ENCODE measurements around the gene EED.
A peak's percentile ranks its signal among the peaks of the same experiment; 100 is the strongest.

The EED gene, protein sequence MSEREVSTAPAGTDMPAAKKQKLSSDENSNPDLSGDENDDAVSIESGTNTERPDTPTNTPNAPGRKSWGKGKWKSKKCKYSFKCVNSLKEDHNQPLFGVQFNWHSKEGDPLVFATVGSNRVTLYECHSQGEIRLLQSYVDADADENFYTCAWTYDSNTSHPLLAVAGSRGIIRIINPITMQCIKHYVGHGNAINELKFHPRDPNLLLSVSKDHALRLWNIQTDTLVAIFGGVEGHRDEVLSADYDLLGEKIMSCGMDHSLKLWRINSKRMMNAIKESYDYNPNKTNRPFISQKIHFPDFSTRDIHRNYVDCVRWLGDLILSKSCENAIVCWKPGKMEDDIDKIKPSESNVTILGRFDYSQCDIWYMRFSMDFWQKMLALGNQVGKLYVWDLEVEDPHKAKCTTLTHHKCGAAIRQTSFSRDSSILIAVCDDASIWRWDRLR

DNA sequence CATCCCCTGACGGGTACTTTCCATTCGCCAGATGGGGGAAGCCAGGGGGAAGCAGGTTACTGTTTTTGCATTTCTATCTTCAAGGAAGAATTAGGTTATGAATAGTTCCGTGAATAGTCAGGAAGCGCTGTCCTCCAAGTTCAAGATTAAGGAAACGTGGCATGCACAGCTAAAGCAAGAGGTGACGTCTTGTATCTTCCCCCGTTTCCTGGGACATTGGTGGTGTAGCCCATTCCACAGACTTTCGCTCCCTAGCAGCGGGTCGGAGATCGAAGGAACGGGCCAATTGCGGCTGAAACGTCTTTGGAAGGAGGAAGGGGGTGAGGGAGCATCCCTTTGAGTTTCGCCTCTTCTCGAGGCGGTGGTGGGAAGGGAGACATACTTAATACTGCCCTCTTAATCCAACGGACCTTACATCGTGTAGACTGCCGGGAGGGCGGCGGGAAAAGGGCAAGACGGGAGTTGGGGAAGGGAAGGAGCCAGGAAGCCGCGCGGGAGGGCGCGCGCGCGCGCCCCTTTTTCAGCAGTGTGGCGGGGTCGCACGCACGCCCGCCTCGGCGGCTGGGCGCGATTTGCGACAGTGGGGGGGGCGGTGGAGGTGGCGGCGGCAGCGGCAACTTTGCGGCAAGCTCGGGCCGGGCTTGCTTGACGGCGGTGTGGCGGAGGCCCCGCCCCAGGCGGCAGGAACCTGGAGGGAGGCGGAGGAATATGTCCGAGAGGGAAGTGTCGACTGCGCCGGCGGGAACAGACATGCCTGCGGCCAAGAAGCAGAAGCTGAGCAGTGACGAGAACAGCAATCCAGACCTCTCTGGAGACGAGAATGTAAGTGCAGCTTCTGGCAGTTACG is at the start of gene EED:
TSS of gene EED (plus strand) at position 232 of the 847 bp plus-strand sequence. CDS start at position 709, 477 bp downstream.
- peak; percentile 88 for DNase-seq

DNA sequence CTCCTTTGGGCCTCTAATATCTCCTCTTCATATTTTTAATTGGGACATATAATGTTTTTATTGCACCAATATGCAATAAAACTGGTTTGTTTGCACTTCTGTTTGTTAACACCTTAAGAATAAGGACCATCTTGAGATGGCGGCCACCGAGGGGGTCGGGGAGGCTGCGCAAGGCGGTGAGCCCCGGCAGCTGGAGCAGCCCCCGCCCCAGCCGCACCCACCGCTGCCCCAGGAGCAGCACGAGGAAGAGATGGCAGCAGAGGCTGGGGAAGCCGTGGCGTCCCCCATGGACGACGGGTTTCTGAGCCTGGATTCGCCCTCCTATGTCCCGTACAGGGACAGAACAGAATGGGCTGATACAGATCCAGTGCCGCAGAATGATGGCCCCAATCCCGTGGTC is 49.6 kb upstream of the EED start:
- no peak for DNase-seq

DNA sequence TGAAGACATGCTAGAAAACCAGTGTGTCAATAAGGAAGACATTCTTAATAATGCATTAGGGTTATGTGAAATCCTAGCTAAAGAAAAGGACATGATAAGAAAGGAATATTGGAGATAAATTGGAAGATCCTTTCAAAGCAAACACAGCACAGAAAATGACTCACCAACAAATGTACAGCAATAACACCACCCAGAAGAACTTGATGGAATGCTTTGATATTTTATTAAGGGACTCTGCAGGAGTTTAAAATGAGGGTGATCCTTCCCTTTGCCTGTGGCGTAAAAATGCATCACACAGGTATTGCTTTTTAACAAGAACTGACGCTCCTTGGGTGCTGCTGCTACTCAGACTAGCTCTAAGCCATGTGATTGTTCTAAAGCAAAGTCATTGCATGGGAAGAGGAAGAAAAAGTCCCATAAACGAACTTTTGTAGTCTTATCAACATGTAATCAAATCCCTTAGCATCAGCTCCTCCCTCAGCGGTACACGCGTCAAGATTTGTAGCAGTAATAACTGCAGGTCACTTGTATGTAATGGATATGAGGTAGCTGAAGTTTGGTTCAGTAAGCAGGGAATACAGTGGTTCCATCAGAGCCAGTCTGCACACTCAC is 48.4 kb upstream of the EED start:
- no peak for DNase-seq

DNA sequence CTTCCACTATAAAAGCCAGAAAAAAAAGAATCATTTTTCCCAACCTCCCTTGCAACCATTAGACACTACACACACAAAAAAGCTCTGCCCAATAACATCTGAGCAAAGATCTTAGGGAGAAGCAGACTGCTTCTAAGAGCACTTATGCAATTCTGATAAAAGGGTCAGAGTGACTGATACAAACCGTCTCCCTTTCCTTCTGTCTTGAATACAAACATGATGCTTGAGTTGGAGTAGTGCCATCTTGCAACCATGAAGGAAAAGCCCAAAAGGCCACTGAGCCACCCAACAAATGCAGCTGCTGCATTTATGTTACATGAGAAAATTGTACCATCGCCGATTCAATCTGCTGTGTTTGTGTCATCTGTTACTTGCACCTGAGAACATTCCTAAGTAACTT is 47.6 kb upstream of the EED start:
- no peak for DNase-seq

DNA sequence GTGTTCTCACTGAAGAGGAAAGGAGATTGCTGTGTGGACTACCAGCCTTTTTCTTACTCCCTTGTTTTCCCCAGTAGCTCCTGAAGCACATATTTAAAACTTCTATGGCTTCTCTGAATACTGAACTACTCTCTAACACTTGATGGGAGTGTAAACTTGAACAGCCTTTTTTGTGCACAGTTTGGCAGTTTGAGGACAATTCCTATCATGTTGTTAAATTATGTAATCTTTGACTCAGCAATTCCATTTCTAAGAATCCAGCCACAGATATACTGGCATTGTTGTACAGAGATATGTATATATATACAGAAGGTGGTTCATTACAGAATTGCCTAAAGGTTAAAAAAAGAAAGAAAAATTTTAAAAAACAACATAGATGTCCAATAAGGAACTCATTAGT is 47.1 kb upstream of the EED start:
- DNase-seq: no peak

DNA sequence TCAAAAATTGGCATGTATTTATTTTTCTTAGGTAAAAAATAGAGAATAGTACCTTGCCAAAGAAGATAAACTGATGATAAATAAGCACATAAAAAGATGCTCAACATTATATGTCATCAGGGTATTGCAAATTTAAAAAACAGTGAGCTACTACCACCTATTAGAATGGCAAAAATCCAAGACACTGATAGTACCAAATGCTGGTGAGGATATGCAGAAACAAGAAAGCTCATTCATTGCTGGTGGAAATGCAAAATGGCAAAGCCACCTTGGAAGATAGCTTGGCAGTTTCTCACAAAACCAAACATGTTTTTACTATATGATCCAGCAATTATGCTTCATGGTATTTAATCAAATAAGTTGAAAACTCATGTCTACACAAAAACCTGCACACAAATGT is 46.4 kb upstream of the EED start:
- DNase-seq: no peak

DNA sequence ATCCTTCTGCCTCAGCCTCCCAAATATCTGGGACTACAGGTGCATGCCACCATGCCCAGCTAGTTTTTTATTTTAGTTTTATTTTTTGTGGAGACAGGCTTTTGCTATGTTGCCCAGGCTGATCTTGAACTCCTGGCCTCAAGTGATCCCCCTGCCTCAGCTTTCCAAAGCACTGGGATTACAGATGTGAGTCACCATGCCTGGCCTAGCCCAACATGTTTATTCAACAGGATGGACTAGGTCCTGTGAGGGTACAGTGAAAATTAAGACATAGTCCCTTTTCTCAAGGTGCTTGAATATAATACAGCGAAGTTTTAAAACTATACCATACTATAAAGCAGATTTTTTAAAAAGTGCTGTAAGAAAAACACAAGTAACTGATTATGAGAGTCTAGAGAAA is 45.2 kb upstream of the EED start:
- DNase-seq: no peak

DNA sequence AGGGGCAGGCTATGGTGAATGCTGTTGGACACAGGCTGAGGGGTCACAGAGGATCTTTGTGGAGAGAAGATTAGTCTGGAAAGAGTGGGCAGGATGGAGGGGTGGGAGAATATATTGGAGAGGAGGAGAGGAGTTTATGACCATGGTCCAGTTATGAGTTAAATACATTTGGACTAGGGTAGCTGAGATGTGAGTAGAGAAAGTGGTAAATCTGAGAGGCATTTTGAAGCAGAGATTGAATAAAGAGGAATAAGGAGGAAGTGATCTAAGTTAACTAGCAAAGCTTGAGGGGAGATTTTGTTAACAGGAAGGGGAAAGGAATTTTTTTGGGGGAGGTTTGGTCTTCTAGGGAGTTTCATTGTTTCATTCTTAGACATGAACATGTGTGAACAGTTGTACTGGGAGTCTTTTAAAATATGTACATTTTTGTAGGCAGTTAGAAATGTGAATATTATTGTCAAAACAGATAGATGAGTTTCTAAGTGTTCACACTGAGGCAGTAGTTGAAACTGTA is 43.1 kb upstream of the EED start:
- no peak for DNase-seq

DNA sequence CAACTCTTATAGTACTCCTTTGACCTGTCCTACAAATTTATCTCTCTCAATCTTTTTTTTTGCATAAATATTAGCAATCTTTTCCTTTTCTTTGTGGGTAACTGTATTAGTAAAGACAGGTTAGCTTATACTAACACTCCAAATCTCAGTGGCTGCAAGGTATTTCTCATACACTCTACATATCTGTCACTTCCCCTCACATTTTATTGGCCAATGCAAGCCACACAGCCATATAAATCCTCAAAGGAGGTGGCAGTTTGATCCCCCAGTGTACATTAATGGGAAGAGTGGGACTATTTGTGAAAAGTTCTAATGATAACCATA is 42.6 kb upstream of the EED start:
- no peak for DNase-seq

DNA sequence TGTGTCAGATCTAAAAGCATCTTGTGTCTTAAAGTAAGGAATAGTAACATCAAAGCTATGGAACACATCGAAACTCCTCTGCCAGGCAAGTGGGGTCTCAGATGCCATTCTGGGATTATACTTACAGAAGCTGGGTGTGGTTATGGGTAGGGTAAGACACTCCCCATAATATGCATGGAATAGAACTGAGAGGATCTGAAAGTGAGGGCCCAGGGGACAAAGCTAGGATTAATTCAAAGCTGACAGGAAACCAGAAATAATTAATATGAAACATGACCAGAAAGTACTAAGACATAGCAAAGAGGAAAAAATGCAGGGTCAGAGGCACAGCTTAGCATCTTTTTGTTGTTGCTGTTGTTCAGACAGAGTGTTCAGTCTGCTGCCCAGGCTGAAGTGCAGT is 40.2 kb upstream of the EED start:
- no peak for DNase-seq

DNA sequence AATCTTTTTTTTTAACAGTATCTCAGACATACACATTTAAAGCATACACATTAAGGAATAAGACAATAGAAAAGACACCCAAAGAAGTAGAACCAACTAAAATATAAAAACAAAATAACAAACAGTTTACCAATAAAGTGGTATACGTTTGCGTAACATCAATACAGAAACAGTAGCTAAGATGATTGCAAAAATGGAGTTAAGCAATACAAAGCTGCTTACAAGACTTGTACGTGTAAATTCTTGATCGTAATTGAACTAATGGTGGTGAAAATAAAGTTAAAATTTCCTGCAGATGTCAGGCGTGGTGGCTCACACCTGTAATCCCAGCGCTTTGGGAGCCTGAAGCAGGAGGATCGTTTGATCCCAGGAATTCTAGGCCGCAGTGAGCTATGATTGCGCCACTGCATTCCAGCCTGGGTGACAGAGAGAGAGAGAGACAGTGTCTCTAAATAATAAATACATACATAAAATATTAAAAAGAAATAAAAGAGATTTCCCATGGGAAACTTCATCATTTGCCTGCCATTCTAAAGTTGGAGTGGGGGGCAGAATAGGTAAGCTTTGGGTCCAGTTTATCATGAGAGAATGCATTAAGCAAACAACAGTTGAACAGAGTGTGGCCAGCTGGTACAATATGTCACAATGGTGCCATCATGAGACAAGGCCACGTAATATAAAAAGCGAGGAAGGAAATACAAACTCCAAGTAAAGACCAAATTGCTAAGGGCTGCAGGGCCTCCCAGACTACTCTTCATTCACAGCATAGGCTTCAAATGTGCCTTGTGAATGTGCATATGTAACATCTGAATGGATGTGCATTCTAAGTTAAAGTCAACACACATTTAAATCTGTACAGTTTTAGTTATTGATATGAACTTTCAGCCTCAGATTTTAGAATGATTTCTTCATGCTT is 38.9 kb upstream of the EED start:
- no peak for DNase-seq

DNA sequence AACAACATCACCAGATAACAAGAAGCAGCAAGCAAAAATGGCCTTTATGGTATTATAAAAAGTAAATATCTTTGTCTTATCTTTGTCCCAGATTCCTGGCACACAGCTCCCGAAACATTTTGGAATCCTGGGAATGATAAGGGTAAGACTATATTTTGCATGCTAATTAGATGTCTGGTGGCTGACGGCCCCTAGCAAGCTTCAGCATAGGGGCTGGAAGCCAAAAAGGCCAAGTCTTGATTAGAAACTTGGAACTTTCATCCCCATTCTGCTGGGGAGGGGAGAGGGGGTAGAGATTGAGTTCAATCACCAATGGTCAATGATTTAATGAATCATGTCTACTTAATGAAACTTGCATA is 38.2 kb upstream of the EED start:
- no peak for DNase-seq

DNA sequence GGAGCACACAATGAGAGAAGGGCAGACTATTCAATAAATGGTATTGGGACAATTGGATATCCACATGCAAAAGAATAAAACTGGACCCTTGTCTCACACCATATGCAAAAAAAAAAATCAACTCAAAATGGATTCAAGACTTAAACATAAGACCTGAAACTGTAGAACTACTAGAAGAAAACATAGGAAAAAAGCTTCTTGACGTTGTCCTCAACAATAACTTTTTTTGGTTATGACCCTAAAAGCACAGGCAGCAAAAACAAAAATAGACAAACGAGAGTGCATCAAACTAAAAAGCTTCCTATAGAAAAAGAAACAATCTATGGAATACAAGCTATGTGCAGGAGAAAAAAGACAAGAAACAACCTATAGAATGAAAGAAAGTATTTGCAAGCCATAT is 37.1 kb upstream of the EED start:
- DNase-seq: no peak

DNA sequence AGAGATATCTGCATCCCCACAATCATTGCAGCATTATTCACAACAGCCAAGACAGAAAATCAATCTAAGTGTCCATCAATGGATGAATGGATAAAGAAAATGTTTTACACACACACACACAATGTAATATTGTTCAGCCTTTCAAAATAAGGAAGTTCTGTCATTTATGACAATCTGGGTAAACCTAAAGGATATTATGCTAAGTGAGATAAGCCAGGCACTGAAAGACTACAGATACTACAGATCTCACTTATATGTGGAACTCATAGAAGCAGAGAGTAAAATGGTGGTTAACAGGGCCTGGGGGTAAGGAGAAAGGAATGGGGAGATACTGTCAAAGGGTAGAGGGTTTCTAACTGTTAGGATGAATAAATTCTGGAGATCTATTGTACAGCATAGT is 36.0 kb upstream of the EED start:
- DNase-seq: no peak

DNA sequence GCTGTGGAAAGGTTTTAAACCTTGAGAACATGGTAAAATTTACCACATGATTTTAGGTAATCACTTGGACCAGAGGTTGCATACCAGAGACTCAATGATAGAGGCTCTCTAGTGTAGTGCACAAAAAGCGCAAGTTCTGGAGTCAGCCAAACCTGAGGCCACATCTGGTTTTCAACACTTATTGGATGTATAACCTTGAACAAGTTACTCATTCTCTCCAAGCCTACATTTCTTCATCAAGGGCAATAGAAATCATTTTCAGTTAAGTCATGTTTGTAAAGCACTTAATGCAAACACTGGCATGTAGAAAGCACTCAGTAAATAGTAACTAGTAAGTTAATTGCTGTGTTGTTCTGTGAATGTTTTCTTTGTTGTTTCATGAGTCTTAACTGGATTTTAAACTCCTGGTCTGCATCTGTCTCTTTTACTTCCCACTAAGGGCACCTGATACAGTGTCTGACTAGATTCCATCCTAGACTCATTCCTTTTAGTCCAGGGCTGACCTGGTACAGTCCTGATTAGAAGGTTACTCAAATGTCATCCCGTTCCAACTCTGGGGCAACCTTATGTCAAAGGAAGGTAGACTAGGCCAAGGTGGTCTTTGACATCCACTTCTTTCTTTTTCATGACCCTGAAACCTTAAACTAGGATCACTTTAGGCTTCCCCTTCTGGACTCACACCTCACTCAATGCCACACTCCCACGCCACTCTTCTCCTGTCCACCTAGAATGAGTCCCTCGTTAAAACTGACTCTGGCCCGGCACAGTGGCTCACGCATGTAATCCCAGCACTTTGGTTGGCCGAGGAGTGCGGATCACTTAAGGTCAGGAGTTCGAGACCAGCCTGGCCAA is 34.5 kb upstream of the EED start:
- DNase-seq: no peak

DNA sequence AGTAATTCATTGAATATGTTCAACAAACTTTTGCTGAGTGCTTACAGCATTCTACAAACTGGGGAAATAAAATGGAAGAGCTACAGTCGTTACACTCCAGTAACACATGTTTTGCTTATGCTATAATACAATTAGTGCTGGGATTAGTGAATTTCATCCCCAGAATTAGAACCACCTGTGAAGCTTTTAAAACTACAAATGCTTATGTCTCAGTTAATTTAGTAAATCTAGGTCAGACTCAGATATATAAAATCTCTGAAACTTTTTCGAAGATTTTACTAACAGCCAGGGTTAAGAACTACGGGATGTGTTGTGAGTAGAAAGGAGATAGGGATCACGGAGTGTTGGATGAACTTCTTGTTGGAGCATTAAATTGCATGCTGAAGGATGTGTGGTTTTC is 33.7 kb upstream of the EED start:
- no peak for DNase-seq

DNA sequence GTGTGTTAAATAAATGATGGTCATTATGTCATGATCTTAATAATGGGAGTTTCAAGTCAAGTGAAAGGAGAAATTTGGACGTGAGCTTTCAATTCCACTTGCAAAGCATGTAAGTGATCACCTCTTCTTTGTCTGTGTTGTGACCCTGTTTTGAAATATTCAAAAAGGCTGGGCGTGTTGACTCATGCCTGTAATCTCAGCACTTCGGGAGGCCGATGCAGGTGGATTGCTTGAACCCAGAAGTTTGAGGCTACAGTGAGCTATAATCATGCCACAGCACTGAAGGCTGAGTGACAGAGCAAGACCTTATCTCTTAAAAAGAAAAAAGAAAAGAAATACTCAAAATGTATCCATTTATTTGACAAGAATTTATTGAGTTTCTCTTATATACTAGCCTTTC is 32.9 kb upstream of the EED start:
- DNase-seq: no peak

DNA sequence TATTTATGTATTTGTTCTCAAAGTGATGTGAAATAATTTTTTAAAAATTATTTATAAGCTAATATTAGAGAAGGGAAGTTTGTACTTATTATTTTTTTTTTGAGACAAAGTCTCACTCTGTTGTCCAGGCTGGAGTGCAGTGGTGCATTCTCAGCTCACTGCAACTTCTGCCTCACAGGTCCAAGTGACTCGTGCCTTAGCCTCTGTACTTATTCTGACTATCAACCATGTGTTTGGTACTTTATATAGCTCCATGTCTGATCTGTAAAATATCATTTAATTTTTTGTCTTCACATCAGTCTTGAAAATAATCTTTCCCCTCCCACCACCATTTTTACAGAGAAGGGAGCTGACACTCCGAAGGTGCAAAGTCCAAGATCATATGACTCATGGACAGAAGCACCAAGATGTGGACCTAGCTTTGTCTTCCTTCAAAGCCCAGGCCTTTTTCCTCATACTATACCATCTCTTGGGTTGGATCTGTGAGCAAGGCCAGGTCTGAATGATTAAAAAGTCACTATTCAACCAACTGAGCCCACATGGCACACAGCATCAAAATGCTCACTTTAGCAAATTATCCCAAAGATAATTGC is 32.4 kb upstream of the EED start:
- no peak for DNase-seq

DNA sequence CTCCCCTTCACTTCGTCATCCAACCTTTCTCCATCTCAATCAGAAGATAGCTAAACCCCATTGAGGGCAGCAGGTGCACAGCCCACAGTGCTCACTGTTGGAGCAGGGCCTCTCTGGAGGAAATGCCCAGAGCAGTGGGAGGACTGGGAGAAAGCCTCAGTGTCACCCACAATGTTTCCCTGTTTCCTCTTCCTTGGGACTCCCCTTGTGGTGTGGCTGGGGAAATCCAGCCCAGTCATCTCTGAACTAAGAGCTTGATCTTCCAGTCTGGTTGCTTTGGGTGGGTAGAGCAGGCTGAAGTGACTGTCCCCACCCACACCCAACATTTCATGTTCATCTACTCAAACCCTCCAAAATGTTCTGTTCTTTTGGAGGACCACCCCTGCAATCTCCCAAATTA is 29.8 kb upstream of the EED start:
- no peak for DNase-seq

DNA sequence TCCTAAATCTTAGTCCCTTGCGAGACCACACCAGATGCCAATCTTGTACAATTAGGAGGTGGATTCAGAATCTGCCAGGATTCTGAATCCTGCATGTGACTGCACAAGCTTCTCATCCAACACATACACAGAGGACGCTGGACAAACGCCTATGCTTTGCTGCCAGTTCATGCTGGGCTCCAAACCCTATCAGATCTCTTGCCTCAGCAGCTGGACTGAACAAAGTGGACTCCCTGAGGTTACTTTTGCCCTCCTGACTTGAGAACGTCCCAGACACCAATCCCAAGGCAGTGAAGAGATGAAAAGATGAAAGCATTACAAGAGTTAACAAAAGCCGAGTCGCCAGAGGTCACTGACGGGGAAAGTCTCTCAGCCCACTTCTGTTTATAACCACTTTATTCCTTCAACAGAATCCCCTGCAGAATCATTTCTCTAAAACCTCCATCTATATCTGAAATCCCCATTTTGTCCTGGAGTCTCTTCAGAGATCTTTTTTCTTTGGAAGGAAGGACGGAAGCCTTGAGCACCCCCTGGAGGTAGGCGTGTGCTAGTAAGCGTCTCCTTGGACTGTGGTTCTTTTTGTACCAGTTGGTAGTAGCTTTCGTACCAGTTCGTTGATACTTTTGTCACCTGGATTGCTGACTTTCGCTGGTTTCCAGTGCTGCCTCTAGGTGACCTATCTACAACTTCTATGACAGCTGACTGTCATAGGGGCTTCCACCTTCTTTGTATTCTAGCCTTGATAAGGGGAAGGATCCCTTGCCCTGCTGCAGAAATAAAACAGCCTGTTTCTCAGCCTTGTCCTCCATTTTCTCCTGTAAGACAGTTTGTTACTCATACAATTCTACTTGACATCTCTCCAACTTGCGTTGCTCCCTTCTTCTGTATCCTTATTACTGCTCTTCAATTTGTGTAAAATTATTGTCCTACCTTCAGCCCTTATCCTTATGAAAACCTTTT is 26.1 kb upstream of the EED start:
- peak; percentile 26 for DNase-seq

Data from activated CD4-positive, alpha-beta T cell treated with anti-CD3 and anti-CD28 coated beads for 1 hour (primary cell).